Brain microvascular endothelial cell (primary cell): ENCODE measurements around the gene ADAM8.

Experiments
- DNase-seq: peaks from one replicate; pipeline ENCODE4 v3.0.0-alpha.2; 2020
- H3K27ac ChIP-seq: fragments of 250-450 bp; sonication (Bioruptor Pico); 2 replicates; pipeline ENCODE4 v1.5.1; 2020; ENCODE audit warnings: mild to moderate bottlenecking, moderate library complexity
- H3K27me3 ChIP-seq: fragments of 250-450 bp; sonication (Bioruptor Pico); replicated peaks from 2 replicates; pipeline ENCODE4 v1.5.1; 2020; ENCODE audit warnings: mild to moderate bottlenecking
- H3K36me3 ChIP-seq: fragments of 250-450 bp; sonication (Bioruptor Pico); replicated peaks from 2 replicates; pipeline ENCODE4 v1.5.1; 2020; ENCODE audit warnings: mild to moderate bottlenecking
- H3K4me3 ChIP-seq: 2 replicates; pipeline ENCODE4 v1.5.1; 2011; ENCODE audit warnings: low read depth, mild to moderate bottlenecking, control low read depth, low read length, moderate library complexity
- CTCF ChIP-seq: IDR thresholded peaks from 2 replicates; pipeline ENCODE4 v1.5.1; 2011; ENCODE audit warnings: low read depth, mild to moderate bottlenecking, moderate library complexity, low read length, control low read depth, inconsistent platforms; ENCODE audit errors: missing control alignments
- in situ Hi-C: cut with HindIII; loops from 2 replicates; pipeline ENCODE4 v1.10.0; 2017; ENCODE audit warnings: low sequenced_read_pairs, low pct_ligation_motif_present

Gene ADAM8

GRCh38 chr10:133249094-133249780 is 27.4 kb downstream of the ADAM8 start:
- in situ Hi-C loops: no loop called here
- no peaks in the 10 kb centered on the region for H3K36me3 ChIP-seq
- no peak overlapping the region for H3K4me3 ChIP-seq
- no peak for TF ChIP-seq CTCF
- no peak for DNase-seq
- peaks cover 15% of the 10 kb centered on the region for H3K27me3 ChIP-seq
- no peak overlapping the region for H3K27ac ChIP-seq

GRCh38 chr10:133248334-133248715 is 28.3 kb downstream of the ADAM8 start:
- no peak for TF ChIP-seq CTCF
- no peak for DNase-seq
- no peaks in the 10 kb centered on the region for H3K36me3 ChIP-seq
- in situ Hi-C loops: no loop called here
- H3K27ac ChIP-seq: no peak overlapping the region
- H3K27me3 ChIP-seq: peaks cover 17% of the 10 kb centered on the region
- no peak overlapping the region for H3K4me3 ChIP-seq

GRCh38 chr10:133247681-133248333 is 28.9 kb downstream of the ADAM8 start:
- H3K27ac ChIP-seq: no peak overlapping the region
- TF ChIP-seq CTCF: no peak
- peaks cover 17% of the 10 kb centered on the region for H3K27me3 ChIP-seq
- in situ Hi-C loops: no loop called here
- no peak for DNase-seq
- no peak overlapping the region for H3K4me3 ChIP-seq
- no peaks in the 10 kb centered on the region for H3K36me3 ChIP-seq

- no peak overlapping the region for H3K4me3 ChIP-seq
- in situ Hi-C loops: no loop called here
- no peak for DNase-seq
- H3K36me3 ChIP-seq: no peaks in the 10 kb centered on the region
- no peak for TF ChIP-seq CTCF
- H3K27ac ChIP-seq: no peak overlapping the region
- H3K27me3 ChIP-seq: peaks cover 19% of the 10 kb centered on the region
These were observed 30.4 kb downstream of the ADAM8 start for GRCh38 chr10:133246236-133246626.

GRCh38 chr10:133245439-133246235 is 31.0 kb downstream of the ADAM8 start:
- H3K36me3 ChIP-seq: no peaks in the 10 kb centered on the region
- DNase-seq: no peak
- in situ Hi-C loops: no loop called here
- H3K27me3 ChIP-seq: peaks cover 16% of the 10 kb centered on the region
- no peak overlapping the region for H3K27ac ChIP-seq
- TF ChIP-seq CTCF: no peak
- H3K4me3 ChIP-seq: no peak overlapping the region
